Neural cell (in vitro differentiated cells): ENCODE measurements around the gene OR51V1. TPM values are rescaled to one million over a fixed set of nuclear protein-coding genes. Genes with fewer than 3 reads are reported as not detected.

Experiments
- H2AFZ ChIP-seq: fragments of 200-600, 300-800 bp; sonication (generic), shearing (Covaris generic); 2 replicates; pipeline ENCODE4 v1.6.0; 2014; ENCODE audit warnings: low read depth, mild to moderate bottlenecking, antibody characterized with exemption, low read length, moderate library complexity
- H3F3A ChIP-seq: fragments of 200-600 bp; shearing (Covaris generic); 2 replicates; pipeline ENCODE4 v1.6.1; 2016; ENCODE audit warnings: mild to moderate bottlenecking, moderate library complexity, mixed read lengths, antibody characterized with exemption, low read length; ENCODE audit not compliant: insufficient read depth, poor library complexity, severe bottlenecking
- H3K27ac ChIP-seq: fragments of 200-600, 300-800 bp; sonication (generic), shearing (Covaris generic); 2 replicates; pipeline ENCODE4 v1.5.1; 2014; ENCODE audit warnings: mild to moderate bottlenecking, low read length, moderate library complexity
- H3K27me3 ChIP-seq: fragments of 300-800, 200-600 bp; sonication (generic), shearing (Covaris generic); 2 replicates; pipeline ENCODE4 v1.6.0; 2014; ENCODE audit warnings: mild to moderate bottlenecking, low read depth, low read length, moderate library complexity; ENCODE audit not compliant: insufficient read depth
- H3K36me3 ChIP-seq: fragments of 300-800, 200-600 bp; sonication (generic), shearing (Covaris generic); 2 replicates; pipeline ENCODE4 v1.5.1; 2014; ENCODE audit warnings: mild to moderate bottlenecking, antibody characterized with exemption, low read length, moderate library complexity; ENCODE audit not compliant: insufficient read depth
- H3K4me2 ChIP-seq: fragments of 300-800, 200-600 bp; sonication (generic), shearing (Covaris generic); 2 replicates; pipeline ENCODE4 v1.6.0; 2014; ENCODE audit warnings: mild to moderate bottlenecking, low read length
- H3K4me3 ChIP-seq: fragments of 300-800, 200-600 bp; sonication (generic), shearing (Covaris generic); 2 replicates; pipeline ENCODE4 v1.5.1; 2014; ENCODE audit warnings: mild to moderate bottlenecking, low read length, moderate library complexity
- H3K79me2 ChIP-seq: fragments of 200-600 bp; shearing (Covaris generic); replicated peaks from 2 replicates; pipeline ENCODE4 v1.6.0; 2014; ENCODE audit warnings: mild to moderate bottlenecking, low read length, moderate library complexity; ENCODE audit not compliant: insufficient read depth
- H3K9ac ChIP-seq: fragments of 300-800, 200-600 bp; sonication (generic), shearing (Covaris generic); 2 replicates; pipeline ENCODE4 v1.6.1; 2016; ENCODE audit warnings: mild to moderate bottlenecking, low read length, mixed read lengths
- H3K9me2 ChIP-seq: fragments of 200-600 bp; shearing (Covaris generic); 2 replicates; pipeline ENCODE4 v1.6.1; 2016; ENCODE audit warnings: mild to moderate bottlenecking, low read length, mixed read lengths; ENCODE audit not compliant: insufficient read depth
- H3K9me3 ChIP-seq: fragments of 200-600, 300-800 bp; sonication (generic), shearing (Covaris generic); 2 replicates; pipeline ENCODE4 v1.6.1; 2016; ENCODE audit warnings: mild to moderate bottlenecking, mixed run types, low read length, moderate library complexity, mixed read lengths
- H4K20me1 ChIP-seq: fragments of 200-600 bp; shearing (Covaris generic); 2 replicates; pipeline ENCODE4 v1.6.1; 2016; ENCODE audit warnings: mild to moderate bottlenecking, mixed run types; ENCODE audit not compliant: insufficient read depth
- CTCF ChIP-seq: fragments of 450-650 bp; IDR thresholded peaks from 2 replicates; pipeline ENCODE4 v1.5.1; 2014; ENCODE audit warnings: antibody characterized with exemption, mild to moderate bottlenecking, moderate library complexity; ENCODE audit not compliant: poor library complexity, severe bottlenecking
- EP300 ChIP-seq: fragments of 450-650 bp; conservative IDR thresholded peaks from 2 replicates; pipeline ENCODE4 v1.6.1; 2014; ENCODE audit warnings: antibody characterized with exemption, mild to moderate bottlenecking, moderate library complexity; ENCODE audit not compliant: poor library complexity, severe bottlenecking
- EZH2 ChIP-seq: fragments of 200-600, 300-800 bp; shearing (Covaris generic), sonication (generic); IDR thresholded peaks from 2 replicates; pipeline ENCODE4 v1.6.1; 2014; ENCODE audit warnings: antibody characterized with exemption, low read length, borderline replicate concordance, mild to moderate bottlenecking; ENCODE audit not compliant: insufficient read depth, poor library complexity, severe bottlenecking
- MXI1 ChIP-seq: fragments of 450-650 bp; conservative IDR thresholded peaks from 2 replicates; pipeline ENCODE4 v1.6.1; 2014; ENCODE audit warnings: antibody characterized with exemption, mild to moderate bottlenecking; ENCODE audit not compliant: poor library complexity, severe bottlenecking
- POLR2AphosphoS5 ChIP-seq: IDR thresholded peaks from 2 replicates; pipeline ENCODE4 v1.6.1; 2012
- RAD21 ChIP-seq: fragments of 450-650 bp; conservative IDR thresholded peaks from 2 replicates; pipeline ENCODE4 v1.6.1; 2014; ENCODE audit warnings: antibody characterized with exemption, mild to moderate bottlenecking, moderate library complexity
- REST ChIP-seq: IDR thresholded peaks from 2 replicates; pipeline ENCODE4 v1.6.1; 2012; ENCODE audit warnings: borderline replicate concordance
- SMC3 ChIP-seq: fragments of 450-650 bp; conservative IDR thresholded peaks from 2 replicates; pipeline ENCODE4 v1.6.1; 2014; ENCODE audit warnings: antibody characterized with exemption, mild to moderate bottlenecking, moderate library complexity; ENCODE audit not compliant: poor library complexity
- TAF1 ChIP-seq: IDR thresholded peaks from 2 replicates; pipeline ENCODE4 v1.6.1; 2012; ENCODE audit warnings: low read depth
- polyA plus RNA-seq: library from polyadenylated mRNA; depleted of rRNA; stranded (reverse); fragments of >200 nt; gene quantifications from 2 replicates; pipeline ENCODE4 v1.2.3, GENCODE V29; 2014

The OR51V1 gene
- polyA plus RNA-seq, 1 donor from 2014 or later = not detected

- no peak for TF ChIP-seq EZH2
- TF ChIP-seq SMC3 = no peak
- TF ChIP-seq CTCF = no peak
- TF ChIP-seq MXI1 = no peak
- no peak for TF ChIP-seq EP300
- H3K9me2 ChIP-seq = no peaks in the 10 kb centered on the region
- H4K20me1 ChIP-seq = no peaks in the 10 kb centered on the region
- H3K36me3 ChIP-seq = no peaks in the 10 kb centered on the region
- no peak overlapping the region for H3K27ac ChIP-seq
- H3K9me3 ChIP-seq = no peaks in the 10 kb centered on the region
- H3K9ac ChIP-seq = no peak overlapping the region
- no peaks in the 10 kb centered on the region for H3K27me3 ChIP-seq
- H3F3A ChIP-seq = no peaks in the 10 kb centered on the region
- no peak overlapping the region for H2AFZ ChIP-seq
- no peaks in the 10 kb centered on the region for H3K79me2 ChIP-seq
- H3K4me2 ChIP-seq = no peak overlapping the region
- H3K4me3 ChIP-seq = no peak overlapping the region
Observed at GRCh38 chr11:5188201-5188600, 12.3 kb downstream of the OR51V1 start.

- TF ChIP-seq SMC3 = no peak
- no peak for TF ChIP-seq RAD21
- TF ChIP-seq MXI1 = no peak
- no peak for TF ChIP-seq POLR2AphosphoS5
- no peak for TF ChIP-seq CTCF
- no peak for TF ChIP-seq EZH2
- TF ChIP-seq TAF1 = no peak
- TF ChIP-seq EP300 = no peak
- TF ChIP-seq REST = no peak
- Histone ChIP-seq H3K9me2 (no peaks in the 10 kb centered on the region), H4K20me1 (no peaks in the 10 kb centered on the region), H3K4me3 (no peak overlapping the region), H3K36me3 (no peaks in the 10 kb centered on the region), H3K9ac (no peak overlapping the region), H3F3A (no peaks in the 10 kb centered on the region), H2AFZ (no peak overlapping the region), H3K9me3 (no peaks in the 10 kb centered on the region), H3K27me3 (no peaks in the 10 kb centered on the region), H3K4me2 (no peak overlapping the region), H3K27ac (no peak overlapping the region), H3K79me2 (no peaks in the 10 kb centered on the region)
Observed at GRCh38 chr11:5178046-5178837, 22.2 kb downstream of the OR51V1 start.
